Hepatocyte (in vitro differentiated cells): ENCODE data around the gene OPCML. TPM values are rescaled to one million over a fixed set of nuclear protein-coding genes. Genes with fewer than 3 reads are reported as not detected.

Experiments used
- DNase-seq: peaks from one replicate; pipeline ENCODE4 v3.0.0-alpha.2; 2016; ENCODE audit warnings: low spot score
- H2AFZ ChIP-seq: fragments of 200-600 bp; sonication (generic); 2 replicates; pipeline ENCODE4 v1.6.0; 2016; ENCODE audit warnings: antibody characterized with exemption, mild to moderate bottlenecking
- H3K27ac ChIP-seq: fragments of 200-600 bp; sonication (generic); 2 replicates; pipeline ENCODE4 v1.5.1; 2016; ENCODE audit warnings: mild to moderate bottlenecking
- H3K27me3 ChIP-seq: fragments of 200-600 bp; sonication (generic); 2 replicates; pipeline ENCODE4 v1.6.1; 2016
- H3K36me3 ChIP-seq: fragments of 200-600 bp; sonication (generic); replicated peaks from 2 replicates; pipeline ENCODE4 v1.5.1; 2016; ENCODE audit warnings: low read depth; ENCODE audit not compliant: insufficient read depth
- H3K4me1 ChIP-seq: fragments of 200-600 bp; sonication (generic); 2 replicates; pipeline ENCODE4 v1.5.1; 2016; ENCODE audit warnings: mild to moderate bottlenecking, moderate library complexity; ENCODE audit not compliant: insufficient read depth
- H3K4me2 ChIP-seq: fragments of 200-600 bp; sonication (generic); 2 replicates; pipeline ENCODE4 v1.6.0; 2016
- H3K4me3 ChIP-seq: fragments of 200-600 bp; sonication (generic); 2 replicates; pipeline ENCODE4 v1.5.1; 2016; ENCODE audit warnings: mild to moderate bottlenecking
- H3K79me2 ChIP-seq: fragments of 200-600 bp; sonication (generic); 2 replicates; pipeline ENCODE4 v1.6.0; 2017; ENCODE audit warnings: mild to moderate bottlenecking
- H3K9me2 ChIP-seq: fragments of 200-600 bp; sonication (generic); replicated peaks from 2 replicates; pipeline ENCODE4 v1.6.0; 2017; ENCODE audit warnings: mild to moderate bottlenecking; ENCODE audit not compliant: insufficient read depth
- H3K9me3 ChIP-seq: fragments of 200-600 bp; sonication (generic); 2 replicates; pipeline ENCODE4 v1.5.1; 2016; ENCODE audit warnings: low read depth, mild to moderate bottlenecking
- H4K20me1 ChIP-seq: fragments of 200-600 bp; sonication (generic); 2 replicates; pipeline ENCODE4 v1.6.0; 2016; ENCODE audit warnings: mild to moderate bottlenecking; ENCODE audit not compliant: insufficient read depth, poor library complexity, severe bottlenecking
- CTCF ChIP-seq: fragments of 200-600 bp; sonication (generic); IDR thresholded peaks from 2 replicates; pipeline ENCODE4 v1.5.1; 2016; ENCODE audit warnings: antibody characterized with exemption, mild to moderate bottlenecking; ENCODE audit not compliant: poor library complexity
- EZH2 ChIP-seq: fragments of 200-600 bp; sonication (generic); IDR thresholded peaks from 2 replicates; pipeline ENCODE4 v1.6.1; 2016; ENCODE audit warnings: antibody characterized with exemption, mild to moderate bottlenecking, borderline replicate concordance
- EZH2phosphoT487 ChIP-seq: fragments of 200-600 bp; sonication (generic); IDR thresholded peaks from one replicate; pipeline ENCODE4 v1.6.1; 2018; ENCODE audit warnings: antibody characterized with exemption, mild to moderate bottlenecking, low read depth, moderate library complexity; ENCODE audit not compliant: unreplicated experiment, severe bottlenecking
- WGBS: methylation state at CpG from one replicate; pipeline ENCODE4 v1.1.6; 2016; ENCODE audit warnings: low lambda C conversion rate; ENCODE audit errors: missing lambda C conversion rate; 5-methylcytosine and 5-hydroxymethylcytosine counted together
- polyA plus RNA-seq: library from polyadenylated mRNA; unstranded; fragments of >200 nt; fragmentation: Nextera tagmentation; extraction: Ambion mirVana; gene quantifications from 2 replicates; pipeline ENCODE4 v1.2.1, GENCODE V29; 2016
- total RNA-seq: library from RNA; depleted of rRNA; stranded (reverse); fragments of >200 nt; gene quantifications from 2 replicates; pipeline ENCODE4 v1.2.3, GENCODE V29; 2014

Gene OPCML
- total and polyA plus RNA-seq, 2 experiments from 2014 or later, result 0.37 to 0.98 TPM

- no peaks in the 10 kb centered on the region for H3K9me2 ChIP-seq
- no peak overlapping the region for H2AFZ ChIP-seq
- H3K27ac ChIP-seq, result no peak overlapping the region
- H4K20me1 ChIP-seq, result no peaks in the 10 kb centered on the region
- no peak overlapping the region for H3K4me2 ChIP-seq
- H3K79me2 ChIP-seq, result no peaks in the 10 kb centered on the region
- no peaks in the 10 kb centered on the region for H3K4me1 ChIP-seq
- H3K27me3 ChIP-seq, result no peaks in the 10 kb centered on the region
- H3K36me3 ChIP-seq, result no peaks in the 10 kb centered on the region
- no peak for DNase-seq
- no peak overlapping the region for H3K4me3 ChIP-seq
- TF ChIP-seq EZH2phosphoT487 (no peak), CTCF (no peak), EZH2 (no peak)
- no peaks in the 10 kb centered on the region for H3K9me3 ChIP-seq
- WGBS, result 91% methylated on average over 5 of the region's 5 CpGs
Observed at GRCh38 chr11:133198438-133198837, 333.9 kb downstream of the OPCML start.

- no peaks in the 10 kb centered on the region for H3K9me2 ChIP-seq
Observed at GRCh38 chr11:133197425-133197824, 334.9 kb downstream of the OPCML start.

DNA sequence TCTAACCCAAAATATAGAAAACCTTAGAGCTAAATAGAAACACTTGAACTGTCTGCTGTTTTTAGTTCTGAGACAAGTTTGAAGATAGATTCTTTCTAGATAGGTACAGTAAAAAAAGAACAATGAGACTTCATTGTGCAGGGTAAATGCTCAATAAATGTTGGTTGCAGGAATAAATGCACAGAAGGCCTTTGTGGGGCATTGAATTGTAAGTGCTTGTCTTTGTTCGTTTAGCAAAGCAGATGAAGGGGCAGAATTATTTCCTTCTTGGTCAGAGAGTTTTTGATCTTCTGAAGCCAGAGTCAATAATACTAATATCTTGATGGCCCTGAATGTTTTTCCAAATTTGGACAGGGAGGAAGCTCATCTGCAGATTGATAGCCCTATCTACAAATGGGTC is 340.4 kb downstream of the OPCML start:
- no peak for DNase-seq
- no peaks in the 10 kb centered on the region for H3K9me2 ChIP-seq
- H2AFZ ChIP-seq, result no peak overlapping the region
- no peaks in the 10 kb centered on the region for H3K4me1 ChIP-seq
- TF ChIP-seq EZH2 (no peak), EZH2phosphoT487 (no peak), CTCF (no peak)
- no peak overlapping the region for H3K27ac ChIP-seq
- H3K9me3 ChIP-seq, result no peaks in the 10 kb centered on the region
- H3K36me3 ChIP-seq, result no peaks in the 10 kb centered on the region
- no peaks in the 10 kb centered on the region for H3K79me2 ChIP-seq
- H4K20me1 ChIP-seq, result no peaks in the 10 kb centered on the region
- no peak overlapping the region for H3K4me3 ChIP-seq
- WGBS, result 65% methylated on average over 1 of the region's 1 CpG
- peaks cover 8% of the 10 kb centered on the region for H3K27me3 ChIP-seq
- H3K4me2 ChIP-seq, result no peak overlapping the region

More at GRCh38 chr11:133197425-133197824, 334.9 kb downstream of the OPCML start:
- no peak for DNase-seq
- Histone ChIP-seq H3K36me3 (no peaks in the 10 kb centered on the region), H3K27ac (no peak overlapping the region), H3K27me3 (no peaks in the 10 kb centered on the region), H3K4me3 (no peak overlapping the region), H3K9me3 (no peaks in the 10 kb centered on the region), H3K79me2 (no peaks in the 10 kb centered on the region), H2AFZ (no peak overlapping the region), H3K4me2 (no peak overlapping the region), H3K4me1 (no peaks in the 10 kb centered on the region), H4K20me1 (no peaks in the 10 kb centered on the region)
- 92% methylated on average over 4 of the region's 4 CpGs for WGBS
- TF ChIP-seq EZH2, result no peak
- no peak for TF ChIP-seq CTCF
- no peak for TF ChIP-seq EZH2phosphoT487

- H3K9me2 ChIP-seq, result no peaks in the 10 kb centered on the region
- no peak for TF ChIP-seq EZH2
- no peak for TF ChIP-seq CTCF
- TF ChIP-seq EZH2phosphoT487, result no peak
- no peaks in the 10 kb centered on the region for H3K4me1 ChIP-seq
- H3K27ac ChIP-seq, result no peak overlapping the region
- no peaks in the 10 kb centered on the region for H3K36me3 ChIP-seq
- no peaks in the 10 kb centered on the region for H4K20me1 ChIP-seq
- H3K9me3 ChIP-seq, result no peaks in the 10 kb centered on the region
- no peak overlapping the region for H3K4me3 ChIP-seq
- no peak overlapping the region for H3K4me2 ChIP-seq
- no peak overlapping the region for H2AFZ ChIP-seq
- WGBS, result 69% methylated on average over 2 of the region's 2 CpGs
- H3K79me2 ChIP-seq, result no peaks in the 10 kb centered on the region
- H3K27me3 ChIP-seq, result peaks cover 11% of the 10 kb centered on the region
- DNase-seq, result no peak
Observed at GRCh38 chr11:133181667-133182066, 350.6 kb downstream of the OPCML start.
